Fibroblast of skin of left biceps (primary cell): ENCODE data around the gene FALEC.
"Not testable (repeated sequence)": the region's sequence is repeated elsewhere in the genome, so short reads cannot be mapped to it uniquely, and the experiment has no call there.

Experiments used
- DNase-seq, 2 experiments: peaks; one replicate each; pipeline ENCODE4 v3.0.0-alpha.2; 2013; ENCODE audit warnings: low read depth in 2 of 2

The FALEC gene

DNA sequence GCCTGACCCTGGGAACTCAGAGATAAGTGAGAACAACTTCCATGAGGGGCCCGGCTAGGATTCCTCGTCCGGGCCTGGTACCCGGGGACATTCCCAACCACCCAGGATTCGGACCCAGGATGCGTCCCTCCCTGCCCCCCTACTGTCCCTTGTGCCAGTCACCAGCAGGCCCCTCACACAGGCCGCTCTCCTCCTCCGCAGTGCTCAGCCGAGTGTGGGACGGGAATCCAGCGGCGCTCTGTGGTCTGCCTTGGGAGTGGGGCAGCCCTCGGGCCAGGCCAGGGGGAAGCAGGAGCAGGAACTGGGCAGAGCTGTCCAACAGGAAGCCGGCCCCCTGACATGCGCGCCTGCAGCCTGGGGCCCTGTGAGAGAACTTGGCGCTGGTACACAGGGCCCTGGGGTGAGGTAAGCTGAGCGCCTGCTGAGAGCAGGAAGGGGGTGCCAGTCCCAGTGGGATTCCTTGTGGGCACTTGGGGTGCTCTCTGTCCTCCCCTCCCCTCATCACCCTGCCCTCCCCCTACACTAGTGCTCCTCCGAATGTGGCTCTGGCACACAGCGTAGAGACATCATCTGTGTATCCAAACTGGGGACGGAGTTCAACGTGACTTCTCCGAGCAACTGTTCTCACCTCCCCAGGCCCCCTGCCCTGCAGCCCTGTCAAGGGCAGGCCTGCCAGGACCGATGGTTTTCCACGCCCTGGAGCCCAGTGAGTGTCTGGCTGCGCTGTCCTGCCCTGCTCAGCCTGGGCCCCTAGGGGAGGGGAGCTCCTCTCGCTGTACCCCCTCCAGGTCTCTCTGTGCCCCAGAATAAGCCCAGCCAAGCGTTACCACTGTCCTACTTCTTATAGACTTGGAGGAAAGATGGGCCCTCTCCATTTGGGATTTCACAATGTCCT, 43.5 kb downstream of the FALEC start:
- DNase-seq = no peak

- no peak for DNase-seq
Measured at GRCh38 chr1:150559656-150560010, 44.1 kb downstream of the FALEC start.

- no peak for DNase-seq
Measured at GRCh38 chr1:150560011-150560438, 44.5 kb downstream of the FALEC start.

DNA sequence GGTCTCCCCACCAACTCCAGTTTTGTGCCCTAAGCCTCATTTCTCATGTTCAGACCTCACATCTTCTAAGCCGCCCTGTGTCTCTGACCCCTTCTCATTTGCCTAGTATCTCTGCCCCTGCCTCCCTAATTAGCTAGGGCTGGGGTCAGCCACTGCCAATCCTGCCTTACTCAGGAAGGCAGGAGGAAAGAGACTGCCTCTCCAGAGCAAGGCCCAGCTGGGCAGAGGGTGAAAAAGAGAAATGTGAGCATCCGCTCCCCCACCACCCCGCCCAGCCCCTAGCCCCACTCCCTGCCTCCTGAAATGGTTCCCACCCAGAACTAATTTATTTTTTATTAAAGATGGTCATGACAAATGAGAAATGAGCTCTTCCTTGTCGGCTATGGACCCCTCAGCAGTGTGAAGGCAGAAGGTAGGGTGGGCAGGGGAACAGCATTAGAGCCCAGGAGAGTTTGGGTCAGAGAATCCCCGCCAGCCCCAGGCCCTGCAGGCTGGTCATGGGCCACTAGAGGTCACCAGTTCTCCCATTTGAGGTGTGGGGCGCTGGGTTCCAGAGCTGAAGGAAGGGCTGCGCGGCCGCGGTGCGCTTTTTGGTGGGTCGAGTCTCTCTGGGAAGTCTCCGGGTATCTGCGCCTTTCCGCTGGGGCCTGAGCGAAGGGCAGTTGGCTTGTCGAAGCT, 45.2 kb downstream of the FALEC start:
- no peak for DNase-seq

- DNase-seq = peak; percentile 97 to 98
Measured at GRCh38 chr1:150561254-150561973, 45.9 kb downstream of the FALEC start.

- peak; percentile 83 to 84 for DNase-seq
Measured at GRCh38 chr1:150561974-150562445, 46.5 kb downstream of the FALEC start.

DNA sequence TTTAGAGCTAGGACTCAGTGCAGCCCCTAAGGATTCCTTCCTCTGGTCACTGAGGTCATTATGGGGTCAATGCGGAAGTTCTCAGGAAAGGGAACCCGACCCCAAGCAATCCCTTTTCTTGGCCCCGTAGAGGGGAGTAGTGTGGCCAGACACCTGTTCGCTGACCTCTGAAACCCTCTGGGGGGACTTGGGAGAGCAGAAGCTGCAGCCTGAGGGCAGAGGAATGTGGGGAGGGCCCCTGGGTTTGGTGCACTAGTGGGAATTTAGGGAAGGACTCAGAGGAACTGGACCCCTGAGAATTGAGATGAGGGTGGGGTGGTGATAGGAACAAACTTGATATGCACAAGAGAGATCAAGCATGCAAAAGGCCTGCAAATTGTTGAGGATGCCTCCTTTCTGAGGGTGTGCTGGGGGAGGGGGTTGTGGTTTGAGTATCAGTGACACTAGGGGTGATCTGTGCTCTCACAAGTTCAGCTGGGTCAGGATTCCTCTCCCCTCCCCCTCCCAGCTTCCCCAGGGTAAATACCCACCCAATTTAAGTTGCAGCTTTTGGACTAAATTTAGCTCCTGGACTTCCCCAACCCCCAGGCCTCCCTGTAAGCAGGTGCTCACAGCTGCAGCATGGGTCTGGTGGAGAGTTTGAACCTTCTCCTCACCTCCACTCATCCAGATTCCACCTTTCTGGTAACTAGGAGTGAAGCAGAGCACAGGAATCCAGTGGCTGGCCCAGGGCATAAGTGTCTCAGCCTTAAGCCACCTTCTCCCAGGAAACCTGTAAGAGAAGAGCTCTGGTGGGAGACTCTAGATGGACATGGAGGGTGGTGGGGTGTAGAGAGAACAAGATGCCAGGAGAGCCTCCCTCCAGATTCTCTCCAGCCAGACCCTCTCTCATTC, 47.1 kb downstream of the FALEC start:
- no peak for DNase-seq

- no peak for DNase-seq
Measured at GRCh38 chr1:150563340-150564038, 47.9 kb downstream of the FALEC start.

- DNase-seq = no peak
Measured at GRCh38 chr1:150564051-150564991, 48.8 kb downstream of the FALEC start.

- DNase-seq = not testable (repeated sequence)
Measured at GRCh38 chr1:150565240-150565991, 49.9 kb downstream of the FALEC start.

DNA sequence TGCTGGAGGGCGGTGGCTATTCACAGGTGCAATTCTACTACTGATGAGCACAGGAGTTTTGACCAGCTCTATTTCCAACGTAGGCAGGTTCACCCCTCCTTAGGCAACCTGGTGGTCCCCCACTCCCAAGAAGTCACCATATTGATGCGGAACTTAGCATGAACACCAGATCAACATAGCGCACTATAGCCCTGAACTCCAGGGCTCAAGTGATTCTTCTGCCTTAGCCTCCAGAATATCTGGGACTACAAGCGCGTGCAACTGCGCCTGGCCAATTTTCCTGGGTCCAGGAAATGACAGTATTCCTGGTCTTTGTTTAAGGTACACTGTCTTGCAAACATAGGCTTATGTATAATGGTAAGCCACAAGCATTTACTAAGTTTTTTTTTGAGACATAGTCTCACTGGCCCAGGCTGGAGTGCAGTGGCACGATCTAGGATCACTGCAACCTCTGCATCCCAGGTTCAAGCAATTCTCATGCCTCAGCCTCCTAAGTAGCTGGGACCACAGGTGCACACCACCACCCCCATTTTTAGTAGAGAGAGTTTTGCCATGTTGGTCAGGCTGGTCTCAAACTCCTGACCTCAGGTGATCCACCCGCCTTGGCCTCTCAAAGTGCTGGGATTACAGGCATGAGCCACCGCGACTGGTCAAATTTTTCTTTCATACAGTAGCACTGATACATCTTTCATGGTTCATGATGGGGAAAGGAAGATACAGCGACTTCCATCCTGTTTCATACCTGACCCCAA, 51.2 kb downstream of the FALEC start:
- DNase-seq = no peak

DNA sequence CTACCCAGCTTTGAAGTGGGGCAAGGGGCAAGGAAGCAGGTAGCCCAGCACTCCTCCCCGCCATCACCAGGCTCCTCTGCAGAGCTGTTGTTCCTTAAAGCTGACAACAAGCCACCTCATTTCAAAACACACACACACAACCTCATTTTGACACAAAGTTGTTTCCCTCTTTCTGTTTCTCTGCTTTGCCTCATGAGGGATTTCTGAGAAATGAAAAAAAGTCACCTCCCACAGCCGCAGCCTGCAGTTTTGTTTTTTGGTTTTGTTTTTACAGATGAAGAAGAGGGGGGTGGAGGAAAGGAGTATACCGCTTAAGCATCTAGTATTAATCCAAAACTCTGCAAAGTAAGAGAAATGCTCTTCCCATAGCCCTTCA, 51.8 kb downstream of the FALEC start:
- no peak for DNase-seq

DNA sequence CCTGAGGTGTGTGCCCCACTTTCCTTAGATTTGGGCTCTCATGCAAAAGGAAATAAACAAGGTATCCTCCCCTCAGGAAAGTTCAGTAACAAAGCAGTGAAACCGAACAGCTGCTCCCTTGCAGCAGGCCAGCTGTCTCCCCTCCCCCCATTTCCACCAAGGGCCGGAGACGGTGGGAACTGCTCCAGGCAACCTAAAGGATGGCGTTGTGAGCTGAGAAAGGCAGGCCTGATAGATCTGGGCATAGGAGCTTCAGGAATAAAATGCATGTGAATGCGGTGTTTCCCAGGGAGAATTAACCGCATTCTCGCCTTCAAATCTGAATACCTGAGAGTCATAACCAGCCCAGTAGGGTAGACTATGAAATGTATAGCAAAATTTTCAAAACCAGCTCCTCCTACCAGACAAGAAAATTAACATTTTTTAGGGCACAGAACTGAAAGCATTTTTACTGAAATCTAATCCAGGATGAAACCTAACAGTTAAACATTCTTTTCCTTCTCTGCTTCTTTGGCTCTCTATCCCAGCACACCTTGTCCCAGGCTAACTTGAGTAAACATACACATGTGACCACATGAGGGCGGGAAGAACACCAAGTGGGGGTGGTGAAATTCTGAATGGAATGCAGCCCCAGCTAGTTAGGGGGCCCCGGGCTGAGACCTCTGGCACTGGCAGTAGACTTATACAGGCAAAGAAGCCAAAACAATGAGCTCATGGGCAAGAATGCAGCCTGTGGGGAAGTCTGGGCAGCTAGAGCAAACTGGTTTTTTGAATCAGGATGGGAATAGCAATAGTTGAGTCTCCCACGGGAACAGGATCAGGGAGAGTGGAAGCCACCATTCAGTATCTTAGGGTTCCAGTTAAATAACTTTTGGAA, 52.4 kb downstream of the FALEC start:
- peak; percentile 77 to 80 for DNase-seq

GRCh38 chr1:150568594-150568966, 53.0 kb downstream of the FALEC start:
- no peak for DNase-seq

- DNase-seq = no peak
Measured at GRCh38 chr1:150572918-150573647, 57.5 kb downstream of the FALEC start.

DNA sequence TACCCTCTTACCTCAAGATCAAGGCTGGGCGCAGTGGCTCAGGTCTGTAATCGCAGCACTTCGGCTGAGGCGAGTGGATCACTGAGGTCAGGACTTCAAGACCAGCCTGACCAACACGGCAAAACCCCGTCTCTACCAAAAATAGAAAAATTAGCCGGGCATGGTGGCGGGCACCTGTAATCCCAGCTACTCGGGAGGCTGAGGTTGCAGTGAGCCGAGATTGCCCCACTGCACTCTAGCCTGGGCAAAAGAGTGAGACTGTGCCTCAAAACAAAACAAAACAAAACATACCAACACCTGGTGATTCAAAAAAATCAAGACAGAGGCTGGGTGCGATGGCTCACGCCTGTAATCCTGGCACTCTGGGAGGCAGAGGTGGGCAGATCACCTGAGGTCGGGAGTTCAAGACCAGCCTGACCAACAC, 58.1 kb downstream of the FALEC start:
- not testable (repeated sequence) for DNase-seq
